Endometrial microvascular endothelial cells (primary cell): ENCODE measurements around the gene NCKAP5. TPM values are rescaled to one million over a fixed set of nuclear protein-coding genes. Genes with fewer than 3 reads are reported as not detected.
"Not testable (repeated sequence)": the region's sequence is repeated elsewhere in the genome, so short reads cannot be mapped to it uniquely, and the experiment has no call there.

Experiments used
- in situ Hi-C: cut with HindIII; loops from 2 replicates; pipeline ENCODE4 v1.10.0; 2017; ENCODE audit warnings: low sequenced_read_pairs, low pct_unique_long_range_greater_than_20kb; ENCODE audit errors: inconsistent ontology term
- total RNA-seq: library from RNA; depleted of rRNA; stranded (reverse); fragments of >200 nt; gene quantifications from one replicate; pipeline ENCODE4 v1.2.3, GENCODE V29; 2015; ENCODE audit errors: inconsistent ontology term

NCKAP5 gene
- total RNA-seq, 1 donor from 2014 or later = 0.84 TPM

- in situ Hi-C loops = no loop called here
Measured at GRCh38 chr2:132811148-132811915, 756.9 kb downstream of the NCKAP5 start.

GRCh38 chr2:132809962-132810361, 758.3 kb downstream of the NCKAP5 start:
- in situ Hi-C loops = not testable (repeated sequence)

- in situ Hi-C loops = no loop called here
Measured at GRCh38 chr2:132804051-132804450, 764.2 kb downstream of the NCKAP5 start.

- in situ Hi-C loops = no loop called here
Measured at GRCh38 chr2:132798341-132798740, 769.9 kb downstream of the NCKAP5 start.

DNA sequence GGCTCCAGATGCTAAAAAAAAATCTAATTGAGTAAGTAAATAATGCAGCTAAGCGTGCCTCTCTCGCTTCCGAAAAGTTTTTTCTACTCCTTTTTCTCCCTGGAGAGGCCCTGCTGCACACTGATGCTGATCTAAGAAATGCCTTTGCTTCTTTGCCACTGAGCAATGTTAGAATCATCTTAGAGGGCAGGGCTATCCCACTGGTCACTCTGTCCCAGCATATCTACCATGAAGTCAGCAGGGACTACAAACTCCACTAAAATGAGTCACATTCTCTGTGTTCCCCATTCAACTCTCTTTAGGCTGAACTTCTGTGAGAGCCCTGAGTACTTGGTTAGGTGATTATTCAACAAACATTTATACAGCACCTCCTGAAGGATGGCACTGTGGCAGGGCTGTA, 770.7 kb downstream of the NCKAP5 start:
- in situ Hi-C loops = no loop called here

GRCh38 chr2:132797071-132797470, 771.2 kb downstream of the NCKAP5 start:
- in situ Hi-C loops = no loop called here

DNA sequence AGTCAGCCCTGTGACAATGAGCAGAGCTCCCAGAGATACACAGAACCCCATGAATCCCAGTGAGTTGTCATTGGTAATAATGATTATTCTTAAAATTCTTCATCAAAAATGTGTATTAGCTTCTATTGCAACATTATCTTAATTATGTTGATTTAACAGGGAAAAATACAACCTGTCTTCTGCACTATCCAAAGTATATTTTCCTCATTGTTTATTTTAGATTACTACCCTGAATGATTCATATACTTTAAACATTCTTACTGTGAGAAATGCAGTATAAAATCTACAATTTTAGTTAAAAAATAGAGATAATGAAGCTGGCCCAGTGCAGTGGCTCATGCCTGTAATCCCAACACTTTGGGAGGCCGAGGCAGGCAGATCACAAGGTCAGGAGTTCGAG, 773.0 kb downstream of the NCKAP5 start:
- in situ Hi-C loops = no loop called here

- in situ Hi-C loops = no loop called here
Measured at GRCh38 chr2:132793532-132793931, 774.7 kb downstream of the NCKAP5 start.

DNA sequence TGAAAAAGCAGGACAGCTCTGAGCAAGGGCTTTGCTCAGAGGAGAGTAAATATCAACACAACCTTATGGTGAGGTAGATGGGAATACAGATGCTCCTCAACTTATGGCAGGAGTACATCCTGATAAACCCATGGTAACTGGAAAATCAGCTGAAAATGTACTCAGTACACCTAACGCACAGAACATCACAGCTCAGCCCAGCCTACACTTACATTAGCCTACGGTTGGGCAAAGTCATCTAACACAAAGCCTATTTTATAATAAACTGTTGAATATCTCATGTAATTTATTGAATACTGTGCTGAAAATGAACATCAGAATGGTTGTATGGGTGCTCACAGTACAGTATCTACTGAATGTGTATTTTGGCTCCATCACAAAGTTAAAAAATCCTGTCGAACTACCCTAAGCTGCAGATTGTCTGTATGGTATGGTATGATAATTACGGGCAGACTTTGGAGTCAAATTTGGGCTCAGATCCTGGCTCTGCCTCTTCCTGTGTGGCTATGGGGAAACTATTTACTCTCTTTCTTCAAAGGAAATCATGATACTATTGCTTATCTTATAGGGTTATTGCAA, 778.0 kb downstream of the NCKAP5 start:
- in situ Hi-C loops = no loop called here

GRCh38 chr2:132789066-132789465, 779.2 kb downstream of the NCKAP5 start:
- in situ Hi-C loops = no loop called here

- in situ Hi-C loops = no loop called here
Measured at GRCh38 chr2:132788310-132788838, 779.9 kb downstream of the NCKAP5 start.

DNA sequence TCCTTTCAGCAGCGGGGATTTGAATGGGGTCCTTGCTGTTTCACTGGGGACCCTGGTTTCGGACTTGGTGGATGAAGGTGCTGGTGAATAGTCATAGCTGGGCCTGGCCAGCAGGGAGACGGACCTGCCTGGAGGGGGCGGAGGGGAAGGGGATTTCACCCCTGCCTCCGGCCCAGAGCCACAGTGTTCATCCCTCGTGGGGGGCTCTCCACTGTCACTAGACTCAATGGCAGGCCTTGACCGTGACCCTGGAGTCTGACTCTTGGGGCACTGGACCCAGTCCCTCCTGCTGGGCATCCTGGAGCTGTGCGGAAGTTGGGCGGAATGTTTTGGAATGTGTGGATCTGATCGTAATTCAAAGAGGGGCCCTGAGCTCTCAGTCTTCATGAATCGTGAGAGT, 784.4 kb downstream of the NCKAP5 start:
- in situ Hi-C loops = no loop called here

GRCh38 chr2:132782176-132782783, 786.0 kb downstream of the NCKAP5 start:
- in situ Hi-C loops = no loop called here

- in situ Hi-C loops = no loop called here
Measured at GRCh38 chr2:132780651-132781050, 787.6 kb downstream of the NCKAP5 start.

GRCh38 chr2:132779206-132779721, 789.0 kb downstream of the NCKAP5 start:
- in situ Hi-C loops = no loop called here

- in situ Hi-C loops = no loop called here
Measured at GRCh38 chr2:132776287-132776686, 792.0 kb downstream of the NCKAP5 start.

- in situ Hi-C loops = no loop called here
Measured at GRCh38 chr2:132774189-132774588, 794.1 kb downstream of the NCKAP5 start.

GRCh38 chr2:132773331-132773730, 794.9 kb downstream of the NCKAP5 start:
- in situ Hi-C loops = no loop called here

GRCh38 chr2:132772340-132772739, 795.9 kb downstream of the NCKAP5 start:
- in situ Hi-C loops = no loop called here

- in situ Hi-C loops = no loop called here
Measured at GRCh38 chr2:132766573-132766972, 801.7 kb downstream of the NCKAP5 start.
